NCI-H1092 treated with DMSO at 0.1 percent for 48 hours (cell line): ENCODE results near the gene NUP188.

Source experiments
- DNase-seq: peaks from one replicate; lab custom pipeline; 2025; lab: John Stamatoyannopoulos, UW

Gene NUP188

DNA sequence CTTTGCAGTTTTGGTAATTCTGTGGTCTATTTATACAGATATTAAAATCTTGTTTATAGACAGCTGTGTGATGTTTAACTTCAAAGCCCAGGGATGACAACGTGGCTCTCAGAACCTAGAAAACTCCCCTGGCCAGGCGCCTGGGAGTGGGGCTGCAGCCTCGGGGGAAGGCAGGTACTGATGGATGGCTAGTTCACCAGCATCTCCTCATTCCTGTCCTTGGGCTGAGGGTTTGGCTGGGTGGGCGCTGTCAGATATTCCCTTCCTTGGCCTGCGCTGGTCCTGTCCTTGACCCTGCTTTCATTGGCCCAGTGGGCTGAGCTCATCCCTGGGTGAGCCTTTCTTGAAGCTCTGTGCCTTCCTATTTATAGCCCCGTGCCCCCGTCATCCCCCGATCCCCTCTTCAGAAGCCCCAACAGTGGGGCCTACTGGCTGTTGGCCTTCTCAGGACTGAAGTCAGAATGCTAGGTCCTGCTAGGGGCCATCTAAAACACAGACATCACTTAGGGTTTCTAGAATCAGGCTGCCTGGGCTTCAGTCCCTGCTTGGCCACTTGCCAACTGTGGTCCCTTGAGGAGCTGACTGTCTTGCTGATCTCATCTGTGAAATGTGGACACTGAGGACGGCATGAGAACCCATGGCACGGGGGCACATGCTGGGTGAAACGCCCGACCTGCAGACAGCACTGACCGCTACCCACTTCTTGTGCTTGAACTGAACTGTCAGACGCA lies 59.7 kb downstream of the NUP188 start:
- no peak for DNase-seq

DNA sequence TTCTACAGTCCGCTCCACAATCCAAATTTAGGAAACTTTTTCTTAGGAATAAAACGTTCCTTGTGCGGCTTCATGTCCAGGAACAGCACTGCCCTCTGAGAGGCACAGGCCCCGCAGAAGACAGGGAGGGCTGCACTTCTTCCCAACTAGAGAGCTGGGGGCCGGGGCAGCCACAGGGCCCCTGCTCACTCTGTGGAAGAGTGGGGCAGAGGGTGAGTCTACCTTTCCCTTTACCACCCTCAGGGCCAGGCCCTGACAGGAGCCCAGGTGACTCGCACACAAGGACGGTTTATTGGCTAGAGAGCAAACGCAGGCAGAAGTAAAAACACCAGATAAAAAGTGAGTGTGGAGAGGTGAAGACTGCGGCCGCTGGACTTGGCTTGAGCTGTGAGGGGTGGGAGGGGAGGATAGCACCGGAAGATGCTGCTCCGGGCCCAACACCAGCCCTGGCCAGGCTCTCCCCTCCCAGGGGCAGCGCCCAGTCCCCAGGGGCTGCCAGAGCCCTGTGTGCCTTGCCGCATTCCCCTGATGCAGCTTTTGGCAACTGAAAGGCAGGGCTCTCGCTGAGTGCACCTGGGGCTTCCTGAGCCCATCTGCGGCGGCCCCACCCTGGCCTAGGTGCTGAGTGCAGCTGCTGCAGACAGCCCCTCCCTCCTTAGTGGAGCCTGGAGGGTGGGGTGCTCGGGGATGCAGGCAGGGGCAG lies 60.4 kb downstream of the NUP188 start:
- peak; percentile 11 for DNase-seq

DNA sequence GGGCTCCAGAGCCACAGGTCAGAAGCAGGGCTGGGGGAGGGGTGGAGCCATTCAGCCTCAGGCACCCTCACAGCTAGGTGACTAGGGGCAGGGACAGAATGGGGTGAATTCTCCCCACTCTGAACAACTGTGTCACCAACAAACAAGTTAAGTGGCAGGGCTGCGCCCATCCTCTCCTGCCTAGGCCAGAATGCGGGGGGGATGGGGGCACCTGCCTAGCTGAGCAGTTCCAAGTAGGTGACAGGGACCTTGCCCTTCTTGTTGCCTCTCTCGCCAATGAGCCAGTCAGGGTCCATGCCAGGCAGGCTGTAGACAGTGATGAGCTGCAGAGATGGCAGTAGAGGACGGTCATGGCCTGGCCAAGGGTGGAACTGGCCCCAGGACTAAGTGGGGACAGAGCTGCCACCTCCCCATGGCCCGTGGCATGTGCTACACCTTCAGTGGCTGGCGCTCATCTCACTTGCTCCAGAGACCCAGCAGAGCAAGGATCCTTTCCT lies 61.0 kb downstream of the NUP188 start:
- DNase-seq: no peak

DNA sequence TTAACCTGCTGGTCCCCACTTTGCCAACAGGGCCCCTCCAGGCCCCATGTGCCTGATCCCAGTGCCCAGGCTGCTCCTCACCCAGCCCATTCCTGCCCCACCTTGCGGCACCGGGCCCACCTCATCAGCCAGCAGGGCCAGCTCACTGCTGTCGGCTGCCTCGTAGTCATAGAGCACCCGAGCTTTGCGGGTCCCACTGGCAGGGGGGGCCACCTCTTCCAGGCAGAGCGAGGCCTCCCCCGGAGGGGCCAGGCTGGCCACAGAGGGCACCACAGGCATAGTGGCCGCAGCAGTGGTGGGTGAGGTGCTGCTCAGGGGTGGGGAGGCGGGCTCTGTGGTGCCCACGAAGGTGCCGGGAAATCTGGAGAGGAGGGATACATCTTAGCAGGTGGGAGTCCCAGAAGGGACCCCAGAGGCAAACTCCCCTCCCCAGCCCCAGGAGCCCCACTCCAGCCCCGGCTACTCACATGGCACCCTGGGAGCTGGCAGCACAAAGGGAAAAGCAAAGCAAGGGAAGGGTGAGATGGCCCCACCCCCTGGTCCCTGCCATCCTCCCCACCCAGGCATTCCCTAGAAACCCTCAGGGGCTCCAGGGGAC lies 61.6 kb downstream of the NUP188 start:
- DNase-seq: no peak

DNA sequence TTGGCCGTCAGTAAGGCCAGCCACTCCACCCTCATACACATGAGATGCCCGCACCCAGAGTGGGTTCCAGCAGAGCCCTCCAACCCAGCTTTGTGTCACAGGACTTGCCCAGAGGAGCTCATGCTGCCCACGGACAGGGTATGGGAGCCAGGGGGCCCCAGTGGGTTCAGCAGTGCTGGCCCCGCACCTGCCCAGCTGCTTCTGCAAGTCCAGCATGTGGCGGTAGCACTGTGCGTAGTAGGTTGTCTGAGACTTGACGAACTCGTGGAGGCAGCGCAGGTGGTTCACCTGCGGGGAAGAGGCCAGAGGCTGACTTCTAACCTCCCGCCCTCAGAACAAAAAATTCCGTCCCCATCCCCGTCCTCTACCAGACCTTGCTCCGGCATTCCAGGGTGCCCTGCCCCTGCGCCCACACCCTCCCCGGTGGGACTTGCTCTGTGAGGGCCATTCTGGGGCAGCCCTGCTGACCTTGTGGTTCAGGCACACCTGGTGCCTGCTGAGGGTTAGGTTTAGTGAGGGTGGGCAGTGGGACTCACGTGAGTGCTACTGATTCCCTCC lies 62.2 kb downstream of the NUP188 start:
- DNase-seq: no peak

DNA sequence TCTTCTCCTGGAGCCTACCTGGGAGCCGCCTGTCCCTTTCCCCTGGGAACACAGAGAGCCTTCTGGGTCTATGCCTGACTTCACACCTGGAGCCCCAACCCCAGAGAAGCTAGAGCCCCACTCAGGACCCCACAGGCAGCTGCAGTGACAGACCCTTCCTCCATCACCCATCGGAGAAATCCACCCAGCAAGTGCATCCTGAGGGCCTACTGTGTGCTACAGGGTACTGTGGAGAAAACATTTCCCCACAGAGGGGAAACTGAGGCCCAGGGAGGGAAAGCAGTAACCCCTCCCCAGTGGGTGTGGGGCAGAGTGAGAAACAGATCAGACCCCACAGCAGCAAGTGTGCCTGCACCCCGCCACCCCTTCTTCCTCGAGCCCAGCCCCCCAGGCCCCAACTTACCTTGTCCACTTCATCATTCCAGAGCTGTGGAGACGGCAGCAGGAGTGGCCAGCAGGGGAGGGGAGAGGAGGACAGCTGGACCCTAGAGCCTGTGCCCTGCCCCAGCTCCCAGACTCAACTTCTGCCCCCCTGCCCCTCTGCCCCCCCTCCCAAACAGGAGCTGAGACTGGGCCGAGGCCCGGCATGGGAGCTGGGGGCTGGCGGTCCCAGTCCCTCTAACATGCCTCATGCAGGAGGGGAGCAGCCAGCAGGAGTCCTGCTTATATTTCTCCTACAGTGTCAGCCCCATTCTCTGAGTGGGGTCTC lies 62.9 kb downstream of the NUP188 start:
- no peak for DNase-seq

DNA sequence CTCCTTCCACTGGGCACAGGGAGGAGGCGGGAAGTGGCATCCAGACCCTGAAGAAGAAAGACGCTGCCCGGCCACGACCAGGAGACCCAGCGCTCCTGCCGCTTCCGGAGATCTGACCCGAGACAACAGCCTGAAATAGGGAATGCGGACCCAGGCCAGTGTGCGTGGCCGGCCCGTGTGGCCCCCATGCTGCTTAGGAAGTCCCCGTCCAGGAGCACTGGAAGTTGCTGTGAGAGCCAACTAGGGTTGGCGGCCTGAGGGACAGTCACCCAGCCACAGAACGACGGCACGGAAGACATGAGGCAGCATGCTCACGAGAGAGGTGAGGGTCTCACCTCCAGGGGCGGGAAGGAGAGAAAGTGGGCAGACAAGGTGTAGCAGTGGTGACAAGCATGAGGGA lies 63.7 kb downstream of the NUP188 start:
- DNase-seq: no peak

DNA sequence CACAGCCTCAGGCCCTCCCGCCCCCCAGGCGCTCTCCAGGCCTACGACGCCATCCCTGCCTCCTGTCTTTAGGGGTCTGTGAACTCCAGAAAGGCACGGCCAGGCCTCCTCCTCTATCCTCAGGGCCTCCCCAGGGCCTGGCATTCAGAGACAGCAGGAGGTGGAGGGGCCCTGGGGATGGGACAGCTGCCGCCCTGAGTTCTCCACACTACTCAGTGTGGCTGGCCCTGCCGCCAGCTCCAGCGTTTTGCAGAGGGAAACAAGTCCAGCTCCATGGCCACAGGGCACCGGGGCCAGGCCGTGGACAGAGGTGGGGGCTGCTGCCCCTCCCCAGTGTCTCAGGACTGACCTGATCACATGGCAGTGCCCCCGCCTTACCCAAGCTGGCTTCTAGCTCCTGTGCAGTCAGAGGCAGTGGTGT lies 64.3 kb downstream of the NUP188 start:
- DNase-seq: no peak

DNA sequence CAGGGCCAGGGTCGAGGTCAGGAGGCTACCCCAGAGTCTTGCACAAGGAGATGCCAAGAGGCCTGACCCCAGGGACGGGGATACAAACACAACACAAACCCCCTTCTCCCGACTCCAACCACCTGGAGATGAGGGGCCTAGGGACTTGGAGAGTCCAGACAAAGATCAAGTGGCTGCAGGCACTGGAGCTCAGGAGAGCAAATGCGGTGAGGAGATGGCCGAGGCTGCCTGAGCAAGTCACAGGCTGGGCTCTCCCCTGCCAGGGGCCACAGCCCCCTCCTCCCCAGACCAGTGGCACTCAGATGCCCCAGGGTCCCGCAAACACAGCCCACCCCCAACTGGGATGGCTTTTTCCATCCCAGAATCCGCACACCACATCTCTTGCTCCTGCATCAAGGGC lies 64.8 kb downstream of the NUP188 start:
- DNase-seq: no peak

DNA sequence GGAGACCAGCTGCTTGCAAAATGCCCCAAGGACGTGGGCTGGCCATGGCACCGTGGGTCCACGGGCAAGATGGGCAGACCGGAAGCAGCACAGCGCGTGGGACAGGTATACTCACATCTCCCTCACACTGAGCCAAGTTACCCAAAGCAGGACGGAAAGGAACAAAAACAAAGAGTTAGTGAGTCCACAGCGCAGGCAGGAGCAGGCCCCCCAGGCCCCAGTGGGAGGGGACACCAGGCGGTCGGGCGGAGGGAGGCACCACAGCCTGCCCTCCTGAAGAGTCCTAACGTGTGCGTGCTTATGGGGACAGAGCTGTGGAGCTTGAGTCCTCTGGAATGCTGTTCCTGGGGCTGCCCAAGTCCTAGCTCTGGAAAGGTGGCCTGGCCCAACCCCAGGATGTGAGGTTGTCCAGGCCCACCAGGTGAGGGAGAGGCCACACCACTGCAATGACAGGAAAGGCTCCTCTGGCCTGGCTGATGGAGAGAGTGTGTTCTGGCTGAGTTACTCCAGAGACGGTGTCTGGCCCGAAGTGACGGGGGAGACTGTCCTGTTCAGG lies 65.5 kb downstream of the NUP188 start:
- DNase-seq: no peak

DNA sequence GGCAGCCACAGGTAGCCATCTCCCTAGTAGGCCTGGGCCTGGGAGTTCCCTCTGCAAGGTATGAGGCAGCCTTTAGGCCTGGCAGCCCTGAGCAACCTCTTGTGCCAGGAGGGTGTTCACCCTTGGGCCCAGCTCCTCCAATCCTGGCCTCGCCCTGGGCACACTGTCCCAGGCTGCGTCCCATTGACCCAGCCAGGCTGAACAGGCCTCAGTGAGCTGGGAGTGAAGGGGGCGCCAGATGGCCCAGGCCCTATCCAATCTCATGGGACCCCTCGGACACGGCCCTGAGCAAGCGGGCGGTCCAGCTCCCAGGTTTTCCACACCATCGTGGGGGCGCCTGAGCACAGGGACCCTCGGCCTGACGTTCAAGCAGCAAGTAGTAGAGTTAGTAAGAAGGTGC lies 66.2 kb downstream of the NUP188 start:
- DNase-seq: no peak

DNA sequence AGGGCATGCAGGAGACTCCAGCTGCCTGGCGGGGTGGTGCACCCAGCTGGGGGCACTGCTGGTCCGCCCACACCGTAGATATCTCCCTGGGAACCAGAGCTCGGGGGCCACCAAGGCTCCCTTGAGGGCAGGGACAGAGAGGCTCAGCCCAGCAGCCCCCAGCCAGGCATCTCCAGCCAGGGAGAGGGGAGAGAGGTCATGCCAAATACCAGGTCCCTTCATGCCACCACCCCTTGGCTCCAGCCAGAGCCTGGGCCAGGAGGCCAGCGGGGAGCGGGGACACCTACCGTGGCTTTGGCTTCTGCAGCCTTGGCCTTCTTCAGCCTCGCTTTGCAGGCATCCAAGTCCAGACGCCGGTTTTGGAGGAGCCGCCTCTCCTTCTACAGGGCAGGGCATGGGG lies 66.6 kb downstream of the NUP188 start:
- no peak for DNase-seq

DNA sequence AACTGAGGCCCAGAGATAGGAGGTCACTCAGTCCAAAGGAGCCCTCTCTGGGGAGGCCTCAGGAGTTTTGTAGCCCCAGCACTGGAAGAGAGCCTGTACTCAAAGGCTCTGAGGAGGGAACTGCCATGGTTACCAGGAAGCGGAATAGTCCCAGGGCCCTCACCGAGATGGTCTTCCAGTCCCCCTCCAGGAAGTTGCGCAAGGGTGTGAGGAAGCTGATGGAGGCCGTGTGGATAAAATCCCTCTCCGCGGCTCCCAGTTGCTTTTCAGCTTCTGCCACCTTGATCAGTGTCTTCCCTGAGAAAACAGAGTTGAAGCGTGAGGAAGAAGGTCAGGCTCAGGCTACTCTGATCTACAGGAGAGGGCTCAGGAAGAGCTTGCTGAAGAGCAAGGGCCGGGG lies 67.1 kb downstream of the NUP188 start:
- DNase-seq: no peak

DNA sequence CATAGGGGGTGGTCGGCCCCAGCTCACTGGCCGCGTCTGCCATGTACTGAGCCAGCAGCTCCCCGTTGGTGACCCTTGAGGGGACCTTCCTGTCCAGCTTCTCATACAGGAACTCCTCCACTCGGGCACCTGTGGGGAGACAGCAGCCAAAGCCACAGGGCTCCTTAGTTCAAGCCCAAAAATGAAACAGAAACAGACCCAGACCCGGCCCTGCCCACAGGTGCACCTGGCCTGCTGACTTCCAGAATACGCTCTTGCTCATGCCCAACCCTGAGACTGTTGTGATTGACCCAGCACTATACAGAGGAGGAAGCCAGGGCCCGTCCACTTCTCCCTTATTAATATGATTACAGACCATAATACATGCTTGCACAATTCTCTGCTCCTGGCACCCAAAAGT lies 73.6 kb downstream of the NUP188 start:
- DNase-seq: no peak

DNA sequence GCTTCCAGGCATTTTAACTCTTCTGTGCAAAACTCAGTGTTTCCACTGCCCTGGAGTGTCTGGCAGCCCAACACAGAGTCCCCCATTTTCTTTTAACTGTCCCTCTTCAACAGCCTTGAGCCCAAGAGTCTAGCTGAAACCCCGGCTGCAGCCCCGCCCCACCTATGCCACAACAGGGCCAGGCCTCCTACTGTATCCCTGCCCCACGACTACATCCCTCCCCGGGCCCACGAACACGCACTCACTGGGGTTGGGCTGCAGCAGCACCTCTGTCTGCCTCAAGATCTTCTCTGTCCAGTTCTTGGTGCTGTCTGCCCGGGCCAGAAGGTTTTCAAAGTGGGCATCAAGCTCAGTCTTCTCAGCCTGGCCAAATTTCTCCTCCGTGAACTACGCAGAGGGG lies 74.5 kb downstream of the NUP188 start:
- no peak for DNase-seq

DNA sequence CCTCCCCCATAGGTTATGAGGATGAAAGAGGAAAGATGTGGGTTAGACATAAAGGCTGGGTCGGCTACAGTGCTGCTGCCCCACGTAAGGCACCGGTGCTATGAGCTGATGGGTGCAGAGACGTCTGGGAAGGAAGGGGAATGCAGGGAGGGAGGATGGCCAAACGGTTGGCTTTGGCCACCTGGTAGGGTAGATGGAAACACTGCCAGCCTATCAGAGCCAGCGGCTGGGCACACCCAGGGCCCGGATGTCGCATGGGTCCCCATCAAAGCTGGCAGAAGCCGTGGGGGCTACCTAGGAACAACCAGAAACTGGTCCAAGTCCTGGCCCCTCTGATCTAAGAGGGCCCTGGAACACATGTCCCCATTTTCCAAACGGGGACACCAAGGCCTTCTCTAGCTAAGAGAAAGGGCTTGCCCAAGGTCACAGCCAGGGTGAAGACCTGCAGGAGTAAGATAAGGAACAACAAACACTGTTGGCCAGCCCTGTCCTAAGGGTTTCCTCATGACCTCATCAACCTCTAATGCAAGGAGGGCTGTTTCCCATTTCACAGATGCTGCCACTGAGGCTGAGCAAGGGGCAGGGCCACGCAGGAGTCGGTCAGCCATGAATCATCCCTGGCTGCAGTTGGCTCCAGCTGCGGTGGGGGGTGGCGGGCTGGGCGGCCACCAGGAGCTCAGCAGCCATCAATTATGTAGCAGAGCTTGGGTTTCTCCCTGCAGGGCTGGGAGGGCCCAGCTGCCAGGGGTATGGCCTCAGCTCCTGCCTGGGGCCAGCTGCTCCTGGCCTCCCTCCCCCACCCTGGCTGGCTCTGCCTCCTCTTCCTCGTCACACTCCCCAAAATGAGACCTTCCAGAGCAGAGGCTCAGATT lies 75.8 kb downstream of the NUP188 start:
- peak; percentile 14 for DNase-seq

DNA sequence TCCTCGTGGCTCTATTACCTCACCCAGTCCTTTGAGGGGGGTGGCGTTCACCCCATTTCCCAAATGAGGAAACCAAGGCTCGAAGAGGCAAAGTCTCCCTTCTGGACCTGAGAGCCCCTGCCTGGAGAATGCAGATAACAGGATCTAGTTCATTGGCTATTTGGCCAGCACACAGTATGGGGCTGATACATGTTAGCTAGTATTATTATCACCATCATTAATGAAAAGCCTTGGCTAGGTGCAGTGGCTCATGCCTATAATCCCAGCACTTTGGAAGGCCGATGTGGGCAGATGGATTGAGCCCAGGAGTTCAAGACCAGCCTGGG lies 76.4 kb downstream of the NUP188 start:
- no peak for DNase-seq

DNA sequence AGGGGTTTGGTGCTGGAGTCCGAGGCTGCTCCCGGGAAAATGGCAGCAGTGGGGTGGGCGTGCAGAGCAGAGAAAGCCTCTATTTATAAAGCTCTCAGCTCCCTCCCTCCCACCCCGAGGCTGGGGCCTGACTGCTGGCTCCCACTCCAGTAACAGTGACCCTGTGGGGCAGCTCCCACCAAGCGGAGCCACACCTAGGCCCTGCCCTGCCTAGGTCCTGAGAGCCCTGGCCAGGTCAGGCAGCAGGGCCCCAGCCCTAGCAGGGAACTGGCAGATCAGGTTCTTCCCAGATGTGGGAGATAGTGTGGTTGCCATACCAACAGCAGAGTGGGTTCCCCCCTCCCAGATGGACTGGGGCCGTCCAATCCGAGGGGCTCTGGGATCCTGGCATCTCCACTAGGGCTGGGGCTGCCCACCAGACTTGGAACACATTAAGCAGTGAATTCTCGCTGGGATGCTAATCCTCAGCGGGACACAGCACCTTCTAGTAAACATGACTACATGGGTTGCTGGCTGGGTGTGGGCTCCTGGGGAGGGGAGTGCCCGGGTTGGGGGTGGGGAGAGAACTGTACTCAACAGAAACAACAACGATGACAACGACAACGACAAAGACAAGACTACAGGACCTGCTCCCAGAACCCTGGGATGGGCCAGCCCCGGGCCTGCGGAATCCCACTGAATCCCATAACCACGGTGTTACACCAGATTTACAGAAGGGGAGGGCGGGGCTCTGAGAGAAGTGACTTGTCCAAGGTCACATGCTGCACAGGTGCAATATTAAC lies 79.1 kb downstream of the NUP188 start:
- DNase-seq: no peak

DNA sequence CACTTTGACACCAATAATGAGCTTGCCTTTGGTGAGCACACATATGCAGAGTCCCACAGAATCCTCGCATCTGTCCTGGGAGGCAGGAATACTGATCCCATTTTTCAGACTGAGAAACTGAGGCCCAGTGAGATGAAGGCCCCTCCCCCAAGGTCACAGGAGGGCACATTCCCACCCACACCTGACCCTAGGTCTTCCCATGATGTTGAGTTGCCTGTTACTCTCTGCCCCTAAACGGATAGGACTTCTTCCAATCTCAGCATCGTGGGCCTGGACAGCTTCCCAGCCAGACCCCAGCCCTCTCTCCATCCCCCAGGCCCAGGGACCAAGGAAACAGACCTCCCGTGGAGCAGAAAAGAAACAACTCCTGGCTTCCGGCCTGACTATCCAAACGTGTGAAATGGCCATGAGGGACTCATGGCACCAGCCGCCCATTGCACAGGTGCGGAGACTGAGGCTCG lies 79.8 kb downstream of the NUP188 start:
- no peak for DNase-seq

DNA sequence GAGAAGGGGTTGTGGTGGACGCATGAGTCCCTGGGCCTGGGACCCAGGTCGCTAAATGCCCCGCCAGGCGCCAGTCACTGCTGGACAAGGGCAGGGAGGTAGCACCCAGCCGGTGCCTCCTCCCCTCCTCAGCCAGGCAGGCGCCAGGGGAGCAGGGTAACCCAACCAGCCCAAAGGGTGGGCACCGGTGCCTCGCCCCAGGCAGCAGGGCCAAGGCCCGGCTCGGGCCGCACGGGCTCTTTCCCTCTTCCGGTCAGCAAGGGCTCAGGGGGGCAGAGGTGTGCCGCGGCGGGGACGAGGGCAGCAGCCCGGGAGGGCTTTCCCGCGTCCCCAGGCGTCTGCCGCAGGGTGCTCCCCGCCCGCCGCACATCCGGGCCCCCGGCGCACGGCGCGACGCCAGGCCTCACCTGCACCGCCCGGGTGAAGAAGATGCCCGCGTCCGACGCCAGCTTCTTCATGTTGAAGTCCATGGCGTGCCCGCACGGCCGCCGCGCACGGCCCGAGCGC lies 80.2 kb downstream of the NUP188 start:
- peak; percentile 53 for DNase-seq
